ENCODE results near the gene SNX9. TPM values are rescaled to one million over a fixed set of nuclear protein-coding genes. Genes with fewer than 3 reads are reported as not detected.

SNX9 gene
- total RNA-seq, 4 donors from 2014 or later: 29.4 to 44.9 (median 33.3) TPM

- ATAC-seq: no peak
- H3K9me3 ChIP-seq: no peaks in the 10 kb centered on the region
- in situ Hi-C loops (cut with MboI; ENCODE audit: low sequenced_read_pairs in 4 of 4) (no loop called here), intact Hi-C loops (cut with DNase I; ENCODE audit: low total_unique reads) (no loop called here)
- no peaks in the 10 kb centered on the region for H3K27me3 ChIP-seq
- no peak overlapping the region for H3K4me3 ChIP-seq
- H3K4me1 ChIP-seq: no peaks in the 10 kb centered on the region
- H3K36me3 ChIP-seq: no peaks in the 10 kb centered on the region
- DNase-seq: no peak
- no peak overlapping the region for H3K27ac ChIP-seq
- TF ChIP-seq CTCF (IDR thresholded peaks at IDR 0.05 in 4 of 5, conservative IDR thresholded peaks at IDR 0.05 in 1 of 5): no peak
- no peak for TF ChIP-seq POLR2A (IDR thresholded peaks at IDR 0.05)
Measured at GRCh38 chr6:157800420-157801237, 22.4 kb upstream of the SNX9 start.

GRCh38 chr6:157804448-157805327 is 18.4 kb upstream of the SNX9 start:
- no peak overlapping the region for H3K27ac ChIP-seq
- H3K36me3 ChIP-seq: no peaks in the 10 kb centered on the region
- no peaks in the 10 kb centered on the region for H3K27me3 ChIP-seq
- no peaks in the 10 kb centered on the region for H3K4me1 ChIP-seq
- in situ Hi-C loops (cut with MboI; ENCODE audit: low sequenced_read_pairs in 4 of 4) (no loop called here), intact Hi-C loops (cut with DNase I; ENCODE audit: low total_unique reads) (no loop called here)
- DNase-seq (no peak), ATAC-seq (no peak)
- H3K9me3 ChIP-seq: no peaks in the 10 kb centered on the region
- TF ChIP-seq POLR2A (IDR thresholded peaks at IDR 0.05) (no peak), CTCF (IDR thresholded peaks at IDR 0.05 in 4 of 5, conservative IDR thresholded peaks at IDR 0.05 in 1 of 5) (no peak)
- no peak overlapping the region for H3K4me3 ChIP-seq

GRCh38 chr6:157806131-157806855 is 16.8 kb upstream of the SNX9 start:
- DNase-seq: no peak
- in situ Hi-C loops (cut with MboI; ENCODE audit: low sequenced_read_pairs in 4 of 4): no loop called here
- intact Hi-C loops (cut with DNase I; ENCODE audit: low total_unique reads): no loop called here
- no peaks in the 10 kb centered on the region for H3K27me3 ChIP-seq
- no peak overlapping the region for H3K4me3 ChIP-seq
- no peak for ATAC-seq
- TF ChIP-seq POLR2A (IDR thresholded peaks at IDR 0.05) (no peak), CTCF (IDR thresholded peaks at IDR 0.05 in 4 of 5, conservative IDR thresholded peaks at IDR 0.05 in 1 of 5) (no peak)
- H3K27ac ChIP-seq: no peak overlapping the region
- H3K4me1 ChIP-seq: no peaks in the 10 kb centered on the region
- no peaks in the 10 kb centered on the region for H3K36me3 ChIP-seq
- no peaks in the 10 kb centered on the region for H3K9me3 ChIP-seq

- DNase-seq: no peak
- ATAC-seq: no peak
- no peaks in the 10 kb centered on the region for H3K9me3 ChIP-seq
- no peak overlapping the region for H3K4me3 ChIP-seq
- no peaks in the 10 kb centered on the region for H3K27me3 ChIP-seq
- H3K36me3 ChIP-seq: no peaks in the 10 kb centered on the region
- intact Hi-C loops (cut with DNase I; ENCODE audit: low total_unique reads) (no loop called here), in situ Hi-C loops (cut with MboI; ENCODE audit: low sequenced_read_pairs in 4 of 4) (no loop called here)
- TF ChIP-seq POLR2A (IDR thresholded peaks at IDR 0.05): no peak
- no peak for TF ChIP-seq CTCF (IDR thresholded peaks at IDR 0.05 in 4 of 5, conservative IDR thresholded peaks at IDR 0.05 in 1 of 5)
- H3K27ac ChIP-seq: no peak overlapping the region
- H3K4me1 ChIP-seq: no peaks in the 10 kb centered on the region
Measured at GRCh38 chr6:157806856-157807215, 16.2 kb upstream of the SNX9 start.
